H9 (cell line): Measurements from ENCODE around the gene MXI1. TPM values are rescaled to one million over a fixed set of nuclear protein-coding genes. Genes with fewer than 3 reads are reported as not detected.

Source experiments
- DNase-seq: peaks from one replicate; pipeline ENCODE4 v3.0.0-alpha.2; 2017
- H2AFZ ChIP-seq: one replicate; pipeline ENCODE4 v1.6.1; 2013; ENCODE audit warnings: mild to moderate bottlenecking, low read length, control low read depth, moderate library complexity
- H2AK5ac ChIP-seq: 2 replicates; pipeline ENCODE4 v1.6.1; 2013; ENCODE audit warnings: low read length, control low read depth, mixed read lengths; ENCODE audit not compliant: insufficient read length
- H2BK120ac ChIP-seq: one replicate; pipeline ENCODE4 v1.6.1; 2013; ENCODE audit warnings: low read depth, mild to moderate bottlenecking, low read length, control low read depth, inconsistent platforms; ENCODE audit not compliant: poor library complexity, severe bottlenecking
- H2BK12ac ChIP-seq: 2 replicates; pipeline ENCODE4 v1.6.1; 2013; ENCODE audit warnings: low read length, control low read depth, mixed read lengths, low read depth; ENCODE audit not compliant: insufficient read length
- H2BK15ac ChIP-seq: 2 replicates; pipeline ENCODE4 v1.6.1; 2013; ENCODE audit warnings: low read depth, low read length, control low read depth
- H2BK20ac ChIP-seq: one replicate; pipeline ENCODE4 v1.6.1; 2013; ENCODE audit warnings: low read depth, mild to moderate bottlenecking, low read length, control low read depth, inconsistent platforms; ENCODE audit not compliant: poor library complexity, severe bottlenecking
- H2BK5ac ChIP-seq: 2 replicates; pipeline ENCODE4 v1.6.1; 2013; ENCODE audit warnings: low read length, control low read depth, mixed read lengths; ENCODE audit not compliant: insufficient read length
- H3K14ac ChIP-seq: 2 replicates; pipeline ENCODE4 v1.6.1; 2013; ENCODE audit warnings: low read length, control low read depth; ENCODE audit not compliant: insufficient read depth
- H3K18ac ChIP-seq: 2 replicates; pipeline ENCODE4 v1.6.1; 2013; ENCODE audit warnings: low read depth, mild to moderate bottlenecking, mixed read lengths, low read length, control low read depth; ENCODE audit not compliant: insufficient read length
- H3K23ac ChIP-seq: 2 replicates; pipeline ENCODE4 v1.6.1; 2013; ENCODE audit warnings: low read length, control low read depth, mixed read lengths, low read depth; ENCODE audit not compliant: insufficient read length
- H3K23me2 ChIP-seq: 2 replicates; pipeline ENCODE4 v1.6.1; 2013; ENCODE audit warnings: low read depth, mild to moderate bottlenecking, mixed read lengths, low read length, control low read depth; ENCODE audit not compliant: insufficient read length, poor library complexity, severe bottlenecking
- H3K27ac ChIP-seq: 2 replicates; pipeline ENCODE4 v1.5.1; 2013; ENCODE audit warnings: low read length, control low read depth, mixed read lengths, low read depth; ENCODE audit not compliant: insufficient read length
- H3K27me3 ChIP-seq: 2 replicates; pipeline ENCODE4 v1.6.1; 2013; ENCODE audit warnings: low read length, control low read depth, inconsistent platforms; ENCODE audit not compliant: insufficient read depth
- H3K4ac ChIP-seq: 2 replicates; pipeline ENCODE4 v1.6.1; 2013; ENCODE audit warnings: low read depth, mild to moderate bottlenecking, control low read depth, inconsistent platforms, low read length, moderate library complexity
- H3K4me1 ChIP-seq: 2 replicates; pipeline ENCODE4 v1.6.1; 2013; ENCODE audit warnings: low read length, control low read depth, inconsistent platforms; ENCODE audit not compliant: insufficient read depth
- H3K4me2 ChIP-seq: 2 replicates; pipeline ENCODE4 v1.6.1; 2013; ENCODE audit warnings: low read length, control low read depth, mixed read lengths; ENCODE audit not compliant: insufficient read length, insufficient read depth
- H3K56ac ChIP-seq: 2 replicates; pipeline ENCODE4 v1.6.1; 2013; ENCODE audit warnings: low read depth, mild to moderate bottlenecking, mixed read lengths, low read length, control low read depth; ENCODE audit not compliant: insufficient read length
- H3K79me1 ChIP-seq: 2 replicates; pipeline ENCODE4 v1.6.1; 2013; ENCODE audit warnings: low read depth, mild to moderate bottlenecking, moderate library complexity, low read length, control low read depth, inconsistent platforms; ENCODE audit not compliant: insufficient read depth, poor library complexity, severe bottlenecking
- H3K79me2 ChIP-seq: 2 replicates; pipeline ENCODE4 v1.6.1; 2013; ENCODE audit warnings: low read length, control low read depth, inconsistent platforms; ENCODE audit not compliant: insufficient read depth
- H3K9ac ChIP-seq: 2 replicates; pipeline ENCODE4 v1.6.1; 2013; ENCODE audit warnings: low read length, control low read depth, mixed read lengths; ENCODE audit not compliant: insufficient read length; ENCODE audit errors: extremely low read depth
- H3K9me3 ChIP-seq: one replicate; pipeline ENCODE4 v1.6.1; 2013; ENCODE audit warnings: low read depth, low read length, inconsistent platforms; ENCODE audit not compliant: control insufficient read depth
- H3T11ph ChIP-seq: one replicate; pipeline ENCODE4 v1.6.1; 2013; ENCODE audit warnings: mild to moderate bottlenecking, low read length, control low read depth, inconsistent platforms
- H4K20me1 ChIP-seq: one replicate; pipeline ENCODE4 v1.6.1; 2013; ENCODE audit not compliant: control insufficient read depth, insufficient read length, insufficient read depth
- H4K5ac ChIP-seq: 2 replicates; pipeline ENCODE4 v1.6.1; 2013; ENCODE audit warnings: low read depth, mild to moderate bottlenecking, mixed read lengths, low read length, control low read depth; ENCODE audit not compliant: insufficient read length
- H4K8ac ChIP-seq: replicated peaks from 2 replicates; pipeline ENCODE4 v1.6.1; 2013; ENCODE audit warnings: low read length, control low read depth, mixed read lengths, low read depth; ENCODE audit not compliant: insufficient read length
- H4K91ac ChIP-seq: 2 replicates; pipeline ENCODE4 v1.6.1; 2013; ENCODE audit warnings: low read depth, mild to moderate bottlenecking, moderate library complexity, mixed read lengths, low read length, control low read depth; ENCODE audit not compliant: insufficient read length
- H3K27ac Mint-ChIP-seq, 3 experiments: 2 replicates in 2 of 3; 3 replicates in 1 of 3; pipeline ENCODE4 v1.8.0; 2020 to 2021; ENCODE audit warnings: mixed read lengths in 3 of 3, mild to moderate bottlenecking in 1 of 3, moderate library complexity in 1 of 3
- H3K27me3 Mint-ChIP-seq: 2 replicates; pipeline ENCODE4 v1.8.0; 2021; ENCODE audit warnings: low read depth, mild to moderate bottlenecking, moderate library complexity, mixed read lengths
- H3K36me3 Mint-ChIP-seq, 3 experiments: 2 replicates in 2 of 3; 3 replicates in 1 of 3; pipeline ENCODE4 v1.8.0; 2020 to 2021; ENCODE audit warnings: low read depth in 3 of 3, mixed read lengths in 3 of 3; ENCODE audit not compliant: insufficient read depth in 1 of 3
- H3K4me1 Mint-ChIP-seq, 2 experiments: 2 replicates each; pipeline ENCODE4 v1.8.0; 2020; ENCODE audit warnings: mixed read lengths in 2 of 2
- H3K4me3 Mint-ChIP-seq, 2 experiments: 2 replicates in 1 of 2; 3 replicates in 1 of 2; pipeline ENCODE4 v1.8.0; 2020 to 2021; ENCODE audit warnings: mild to moderate bottlenecking in 2 of 2, mixed read lengths in 2 of 2, moderate library complexity in 1 of 2
- H3K9me3 Mint-ChIP-seq, 2 experiments: 2 replicates in 1 of 2; 3 replicates in 1 of 2; pipeline ENCODE4 v1.8.0; 2020; ENCODE audit warnings: mild to moderate bottlenecking in 2 of 2, mixed read lengths in 2 of 2, moderate library complexity in 1 of 2
- CTCF ChIP-seq: fragments of 200-600 bp; sonication (generic); conservative IDR thresholded peaks from 3 replicates; pipeline ENCODE4 v1.8.0; 2021; ENCODE audit warnings: antibody characterized with exemption, mild to moderate bottlenecking
- WGBS: extraction: QIAGEN DNeasy Blood & Tissue Kit; methylation state at CpG from one replicate; pipeline ENCODE4 v1.1.7; 2013; ENCODE audit warnings: missing lambda C conversion rate, low lambda C conversion rate, mixed read lengths; ENCODE audit not compliant: insufficient read length; ENCODE audit errors: extremely low coverage; 5-methylcytosine and 5-hydroxymethylcytosine counted together
- total RNA-seq: library from RNA; stranded (reverse); gene quantifications from 2 replicates; pipeline ENCODE4 v1.2.1, GENCODE V29; 2021

MXI1 gene
- total RNA-seq, 1 experiment from 2014 or later: 5.6 TPM

- Histone ChIP-seq H2BK120ac (no peak overlapping the region), H3K56ac (no peak overlapping the region), H3K9me3 (no peaks in the 10 kb centered on the region), H3K79me1 (no peaks in the 10 kb centered on the region), H2BK15ac (no peak overlapping the region), H2BK20ac (no peak overlapping the region), H3K9ac (no peak overlapping the region), H3K4me2 (no peak overlapping the region), H4K8ac (no peak overlapping the region), H2AK5ac (no peak overlapping the region), H4K20me1 (no peaks in the 10 kb centered on the region), H3K27ac (no peak overlapping the region), H4K5ac (no peak overlapping the region), H3K18ac (no peak overlapping the region), H2BK12ac (no peak overlapping the region), H2BK5ac (no peak overlapping the region), H3K14ac (no peak overlapping the region), H2AFZ (no peak overlapping the region), H3K4ac (no peak overlapping the region), H3K23me2 (no peaks in the 10 kb centered on the region), H3T11ph (no peak overlapping the region), H3K23ac (no peak overlapping the region), H4K91ac (no peak overlapping the region), H3K27me3 (no peaks in the 10 kb centered on the region), H3K4me1 (no peaks in the 10 kb centered on the region), H3K79me2 (no peaks in the 10 kb centered on the region)
- DNase-seq: no peak
- Mint-ChIP-seq H3K27me3 (no peaks in the 10 kb centered on the region; the same call in 1 of the 2 replicates), H3K9me3 (peaks cover 6% of the 10 kb centered on the region in 2 experiments), H3K4me1 (peaks cover 4 to 11% of the 10 kb centered on the region in 2 experiments), H3K27ac (no peak overlapping the region), H3K36me3 (no peaks in the 10 kb centered on the region; a peak in 1 of 7 replicates), H3K4me3 (no peak overlapping the region)
- no peak for TF ChIP-seq CTCF
- no CpG with 5 or more reads among the region's 15 CpGs for WGBS
These were observed 110.8 kb downstream of the MXI1 start for GRCh38 chr10:110317866-110318850.
